C4-2B (cell line): Measurements from ENCODE around the gene CPO.

Experiments used
- ZFX ChIP-seq: fragments of 450-650 bp; IDR thresholded peaks from 2 replicates; pipeline ENCODE4 v1.6.1; 2017
- TF ChIP-seq, protein P1 (sequence below): fragments of 450-650 bp; conservative IDR thresholded peaks from 2 replicates; pipeline ENCODE4 v1.5.1; 2017; ENCODE audit warnings: mild to moderate bottlenecking

DNA sequence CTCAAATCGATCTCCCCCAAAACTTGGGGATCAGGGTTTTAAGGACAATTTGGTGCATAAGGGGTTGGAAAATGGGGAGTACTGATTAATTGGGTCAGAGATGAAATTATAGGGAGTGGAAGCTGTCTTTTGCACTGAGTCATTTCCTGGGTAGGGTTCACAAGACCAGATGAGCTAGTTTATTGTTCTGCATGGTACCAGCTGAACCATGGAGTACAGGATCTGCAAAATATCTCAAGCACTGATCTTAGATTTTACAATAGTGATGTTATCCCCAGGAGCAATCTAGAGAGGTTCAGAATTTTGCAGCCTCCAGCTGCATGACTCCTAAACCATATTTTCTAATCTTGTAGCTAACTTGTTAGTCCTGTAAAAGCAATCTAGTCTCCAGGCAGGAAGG is 73.1 kb downstream of the CPO start:
- TF ChIP-seq, protein P1, sequence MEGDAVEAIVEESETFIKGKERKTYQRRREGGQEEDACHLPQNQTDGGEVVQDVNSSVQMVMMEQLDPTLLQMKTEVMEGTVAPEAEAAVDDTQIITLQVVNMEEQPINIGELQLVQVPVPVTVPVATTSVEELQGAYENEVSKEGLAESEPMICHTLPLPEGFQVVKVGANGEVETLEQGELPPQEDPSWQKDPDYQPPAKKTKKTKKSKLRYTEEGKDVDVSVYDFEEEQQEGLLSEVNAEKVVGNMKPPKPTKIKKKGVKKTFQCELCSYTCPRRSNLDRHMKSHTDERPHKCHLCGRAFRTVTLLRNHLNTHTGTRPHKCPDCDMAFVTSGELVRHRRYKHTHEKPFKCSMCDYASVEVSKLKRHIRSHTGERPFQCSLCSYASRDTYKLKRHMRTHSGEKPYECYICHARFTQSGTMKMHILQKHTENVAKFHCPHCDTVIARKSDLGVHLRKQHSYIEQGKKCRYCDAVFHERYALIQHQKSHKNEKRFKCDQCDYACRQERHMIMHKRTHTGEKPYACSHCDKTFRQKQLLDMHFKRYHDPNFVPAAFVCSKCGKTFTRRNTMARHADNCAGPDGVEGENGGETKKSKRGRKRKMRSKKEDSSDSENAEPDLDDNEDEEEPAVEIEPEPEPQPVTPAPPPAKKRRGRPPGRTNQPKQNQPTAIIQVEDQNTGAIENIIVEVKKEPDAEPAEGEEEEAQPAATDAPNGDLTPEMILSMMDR = no peak
- no peak for TF ChIP-seq ZFX
